PFSK-1 (cell line): ENCODE measurements around the gene HJURP.

Source experiments
- FOXP2 ChIP-seq: optimal IDR thresholded peaks from 2 replicates; pipeline ENCODE3; 2011; ENCODE audit warnings: borderline replicate concordance, control low read depth, inconsistent platforms; ENCODE audit not compliant: insufficient read depth; ENCODE audit errors: extremely low read length, extremely low read depth
- POLR2AphosphoS5 ChIP-seq: IDR thresholded peaks from 2 replicates; pipeline ENCODE4 v1.6.1; 2012; ENCODE audit warnings: low read depth, mild to moderate bottlenecking, control low read depth, low read length, moderate library complexity
- SIN3A ChIP-seq: IDR thresholded peaks from 2 replicates; pipeline ENCODE4 v1.6.1; 2012; ENCODE audit warnings: mild to moderate bottlenecking, low read length, moderate library complexity, borderline replicate concordance; ENCODE audit not compliant: insufficient read depth
- TAF1 ChIP-seq: IDR thresholded peaks from 2 replicates; pipeline ENCODE4 v1.6.1; 2012; ENCODE audit warnings: low read length, control low read depth, borderline replicate concordance; ENCODE audit not compliant: insufficient read depth
- TF ChIP-seq, protein P1 (sequence below), 2 experiments: IDR thresholded peaks; 2 replicates each; pipeline versions ENCODE4 v1.6.1 to v1.8.0; 2011 to 2012; ENCODE audit warnings: low read depth in 2 of 2, low read length in 2 of 2, control low read depth in 1 of 2, inconsistent platforms in 1 of 2, mild to moderate bottlenecking in 1 of 2, moderate library complexity in 1 of 2; ENCODE audit not compliant: insufficient read depth in 1 of 2

The HJURP gene

DNA sequence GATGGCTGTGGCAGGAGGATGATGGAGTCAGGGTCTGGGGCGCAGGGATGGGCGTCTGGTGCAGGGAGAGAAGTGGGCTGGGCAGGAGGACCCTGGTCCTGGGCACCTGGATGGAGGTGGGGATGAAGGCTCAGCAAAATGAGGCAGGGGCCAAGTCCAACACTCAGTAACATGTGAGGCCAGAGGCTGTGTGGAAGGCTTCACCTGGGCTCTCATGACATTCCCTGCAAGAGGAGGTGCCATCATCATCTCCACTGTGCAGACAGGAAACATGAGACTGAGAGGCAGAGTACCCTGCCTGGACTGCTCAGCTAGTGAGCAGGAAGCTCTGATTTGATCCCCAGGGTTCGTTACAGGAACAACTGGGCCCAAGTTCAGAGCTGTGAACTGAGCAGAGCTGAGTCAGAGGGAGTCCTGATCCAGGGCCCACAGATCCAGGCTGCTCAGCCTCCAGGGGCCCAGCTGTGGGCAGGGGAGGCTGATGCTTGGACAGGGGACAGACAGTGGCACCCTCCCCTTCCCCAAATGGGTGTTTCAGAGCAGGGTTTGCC is 36.9 kb downstream of the HJURP start:
- TF ChIP-seq POLR2AphosphoS5 (no peak), FOXP2 (no peak)
- TF ChIP-seq, protein P1, sequence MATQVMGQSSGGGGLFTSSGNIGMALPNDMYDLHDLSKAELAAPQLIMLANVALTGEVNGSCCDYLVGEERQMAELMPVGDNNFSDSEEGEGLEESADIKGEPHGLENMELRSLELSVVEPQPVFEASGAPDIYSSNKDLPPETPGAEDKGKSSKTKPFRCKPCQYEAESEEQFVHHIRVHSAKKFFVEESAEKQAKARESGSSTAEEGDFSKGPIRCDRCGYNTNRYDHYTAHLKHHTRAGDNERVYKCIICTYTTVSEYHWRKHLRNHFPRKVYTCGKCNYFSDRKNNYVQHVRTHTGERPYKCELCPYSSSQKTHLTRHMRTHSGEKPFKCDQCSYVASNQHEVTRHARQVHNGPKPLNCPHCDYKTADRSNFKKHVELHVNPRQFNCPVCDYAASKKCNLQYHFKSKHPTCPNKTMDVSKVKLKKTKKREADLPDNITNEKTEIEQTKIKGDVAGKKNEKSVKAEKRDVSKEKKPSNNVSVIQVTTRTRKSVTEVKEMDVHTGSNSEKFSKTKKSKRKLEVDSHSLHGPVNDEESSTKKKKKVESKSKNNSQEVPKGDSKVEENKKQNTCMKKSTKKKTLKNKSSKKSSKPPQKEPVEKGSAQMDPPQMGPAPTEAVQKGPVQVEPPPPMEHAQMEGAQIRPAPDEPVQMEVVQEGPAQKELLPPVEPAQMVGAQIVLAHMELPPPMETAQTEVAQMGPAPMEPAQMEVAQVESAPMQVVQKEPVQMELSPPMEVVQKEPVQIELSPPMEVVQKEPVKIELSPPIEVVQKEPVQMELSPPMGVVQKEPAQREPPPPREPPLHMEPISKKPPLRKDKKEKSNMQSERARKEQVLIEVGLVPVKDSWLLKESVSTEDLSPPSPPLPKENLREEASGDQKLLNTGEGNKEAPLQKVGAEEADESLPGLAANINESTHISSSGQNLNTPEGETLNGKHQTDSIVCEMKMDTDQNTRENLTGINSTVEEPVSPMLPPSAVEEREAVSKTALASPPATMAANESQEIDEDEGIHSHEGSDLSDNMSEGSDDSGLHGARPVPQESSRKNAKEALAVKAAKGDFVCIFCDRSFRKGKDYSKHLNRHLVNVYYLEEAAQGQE (IDR thresholded peaks at IDR 0.05; ENCODE audit: insufficient read depth in 1 of 2, low read depth in 2 of 2, low read length in 2 of 2): no peak

GRCh38 chr2:233816771-233817170 is 37.6 kb downstream of the HJURP start:
- TF ChIP-seq, protein P1 (IDR thresholded peaks at IDR 0.05; ENCODE audit: insufficient read depth in 1 of 2, low read depth in 2 of 2, low read length in 2 of 2): no peak
- TF ChIP-seq TAF1 (no peak), POLR2AphosphoS5 (no peak), FOXP2 (no peak), SIN3A (no peak)

DNA sequence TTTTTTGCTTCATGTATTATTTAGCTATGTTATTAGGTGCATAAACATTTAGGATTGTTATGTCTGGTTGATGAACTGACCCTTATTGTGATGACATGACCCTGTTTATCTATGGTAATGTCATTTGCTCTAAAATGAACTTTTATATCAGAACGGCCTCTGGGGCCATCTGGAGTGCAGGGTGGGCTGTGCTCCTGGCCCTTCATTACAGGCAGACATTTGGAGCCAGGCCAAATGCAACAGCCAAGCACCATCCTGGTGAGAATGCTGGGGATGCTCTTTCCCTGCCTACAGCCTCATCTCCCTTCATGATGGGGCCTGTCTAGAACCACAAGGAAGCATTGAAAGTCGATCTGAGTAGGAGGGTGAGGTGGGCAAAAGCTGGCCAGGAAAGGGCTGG is 38.0 kb downstream of the HJURP start:
- TF ChIP-seq SIN3A (no peak), POLR2AphosphoS5 (no peak), TAF1 (no peak), FOXP2 (no peak)
- TF ChIP-seq, protein P1 (IDR thresholded peaks at IDR 0.05; ENCODE audit: insufficient read depth in 1 of 2, low read depth in 2 of 2, low read length in 2 of 2): no peak

DNA sequence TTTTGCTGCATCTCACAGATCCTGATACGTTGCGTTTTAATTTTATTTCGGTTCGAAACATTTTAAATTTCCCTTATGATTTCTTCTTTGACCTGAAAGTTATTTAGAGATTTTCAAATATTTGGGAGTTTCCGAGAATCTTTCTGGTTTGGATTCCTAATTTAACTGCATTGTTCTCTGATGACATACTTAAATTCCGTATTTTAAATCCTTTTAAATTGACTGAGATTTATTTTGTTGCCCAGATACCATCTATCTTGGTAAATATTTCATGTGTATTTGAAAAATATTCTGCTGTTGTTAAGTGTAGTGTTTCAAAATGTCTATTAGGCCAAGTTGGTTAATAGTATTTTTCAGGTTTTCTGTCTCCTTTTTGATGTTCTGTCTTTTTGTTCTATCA is 38.5 kb downstream of the HJURP start:
- TF ChIP-seq TAF1 (no peak), FOXP2 (no peak), SIN3A (no peak), POLR2AphosphoS5 (no peak)
- TF ChIP-seq, protein P1 (IDR thresholded peaks at IDR 0.05; ENCODE audit: insufficient read depth in 1 of 2, low read depth in 2 of 2, low read length in 2 of 2): no peak
